HCT116 (cell line): ENCODE data around the gene TENM3. TPM values are rescaled to one million over a fixed set of nuclear protein-coding genes. Genes with fewer than 3 reads are reported as not detected.

Source experiments
- ATAC-seq: fragments of 200-7000 bp; cut with Tn5 transposase; 2 replicates; pipeline ENCODE4 v1.9.1; 2020; ENCODE audit warnings: mild to moderate bottlenecking, moderate library complexity
- BruUV-seq: library from RNA; stranded (reverse); fragments of 400-500 nt; replicated peaks from 2 replicates; lab custom pipeline; 2021; lab: Mats Ljungman, UMichigan
- CTCF ChIA-PET: fragments of 300-600 bp; sonication (Branson Sonifier 250); formaldehyde crosslinking; loops from one replicate; lab custom pipeline; 2021; ENCODE audit warnings: antibody characterized with exemption; lab: Charles Lee
- POLR2A ChIA-PET: fragments of 300-600, 350-600 bp; sonication (Branson Sonifier 250); formaldehyde crosslinking; loops from one replicate; lab custom pipeline; 2021; ENCODE audit warnings: antibody characterized with exemption; lab: Charles Lee
- RAD21 ChIA-PET, 2 experiments: fragments of 300-600 bp; sonication (Branson Sonifier 250); formaldehyde crosslinking; loops; one replicate each; lab custom pipeline; 2023; ENCODE audit warnings: low total read pairs in 2 of 2; ENCODE audit not compliant: uncharacterized antibody in 2 of 2, unreplicated experiment in 2 of 2, low non-redundant PET in 1 of 2; lab: Charles Lee
- DNase-seq: peaks from one replicate; pipeline ENCODE4 v3.0.0-alpha.2; 2010; ENCODE audit warnings: low read depth, low spot score
- H2AFZ ChIP-seq: fragments of 200-600 bp; shearing (Covaris generic), sonication (generic); 2 replicates; pipeline ENCODE4 v1.6.1; 2017; ENCODE audit warnings: low read depth, mixed run types, mixed read lengths, antibody characterized with exemption, low read length; ENCODE audit not compliant: poor library complexity, severe bottlenecking
- H3K27ac ChIP-seq: 2 replicates; pipeline ENCODE4 v1.5.1; 2012; ENCODE audit warnings: low read depth, low read length
- H3K27me3 ChIP-seq: fragments of 200-600 bp; sonication (generic); 2 replicates; pipeline ENCODE4 v1.6.1; 2016; ENCODE audit warnings: mixed run types, low read length, mixed read lengths; ENCODE audit not compliant: insufficient read depth
- H3K36me3 ChIP-seq, 2 experiments: fragments of 200-500 bp in 1 of 2; fragments of 200-600 bp in 1 of 2; sonication (Bioruptor generic) in 1 of 2; sonication (generic) in 1 of 2; 2 replicates each; pipeline versions ENCODE4 v1.5.1 to v1.6.1; 2014 to 2016; ENCODE audit warnings: low read length in 2 of 2, inconsistent platforms in 1 of 2, mixed read lengths in 1 of 2, mixed run types in 1 of 2; ENCODE audit not compliant: insufficient read depth in 2 of 2, control insufficient read depth in 1 of 2
- H3K4me1 ChIP-seq, 2 experiments: fragments of 200-600 bp in 1 of 2; sonication (generic) in 1 of 2; 2 replicates each; pipeline versions ENCODE4 v1.5.1 to v1.6.1; 2012 to 2017; ENCODE audit warnings: low read length in 2 of 2, inconsistent platforms in 1 of 2, mild to moderate bottlenecking in 1 of 2, mixed read lengths in 1 of 2, mixed run types in 1 of 2, moderate library complexity in 1 of 2; ENCODE audit not compliant: insufficient read depth in 2 of 2, control insufficient read depth in 1 of 2
- H3K4me2 ChIP-seq: fragments of 200-600 bp; sonication (generic); 2 replicates; pipeline ENCODE4 v1.6.1; 2017; ENCODE audit warnings: mixed run types, low read length, mixed read lengths
- H3K4me3 ChIP-seq, 2 experiments: fragments of 200-600 bp in 1 of 2; sonication (generic) in 1 of 2; replicated peaks in 1 of 2; 2 replicates each; pipeline ENCODE4 v1.5.1; 2011 to 2016; ENCODE audit warnings: low read length in 2 of 2, control low read depth in 1 of 2, low read depth in 1 of 2, mild to moderate bottlenecking in 1 of 2, mixed read lengths in 1 of 2, mixed run types in 1 of 2
- H3K79me2 ChIP-seq: fragments of 200-600 bp; sonication (generic); 2 replicates; pipeline ENCODE4 v1.6.1; 2017; ENCODE audit warnings: mild to moderate bottlenecking, mixed run types, low read length, moderate library complexity, mixed read lengths; ENCODE audit not compliant: insufficient read depth
- H3K9ac ChIP-seq: fragments of 200-600 bp; sonication (generic); 2 replicates; pipeline ENCODE4 v1.6.1; 2016; ENCODE audit warnings: low read length, mixed read lengths
- H3K9me2 ChIP-seq: fragments of 200-600 bp; sonication (generic), shearing (Covaris generic); 2 replicates; pipeline ENCODE4 v1.6.1; 2017; ENCODE audit warnings: mixed run types, mild to moderate bottlenecking, moderate library complexity; ENCODE audit not compliant: insufficient read depth
- H3K9me3 ChIP-seq, 2 experiments: fragments of 200-500 bp in 1 of 2; fragments of 200-600 bp in 1 of 2; sonication (Bioruptor generic) in 1 of 2; sonication (generic) in 1 of 2; 2 replicates each; pipeline ENCODE4 v1.6.1; 2014 to 2017; ENCODE audit warnings: low read length in 2 of 2, mixed read lengths in 2 of 2, inconsistent platforms in 1 of 2, low read depth in 1 of 2, mild to moderate bottlenecking in 1 of 2, mixed run types in 1 of 2, moderate library complexity in 1 of 2; ENCODE audit not compliant: control insufficient read depth in 1 of 2, insufficient read depth in 1 of 2
- H4K20me1 ChIP-seq: fragments of 200-600 bp; sonication (generic), shearing (Covaris generic); 2 replicates; pipeline ENCODE4 v1.6.1; 2017; ENCODE audit warnings: mixed run types, mild to moderate bottlenecking, moderate library complexity; ENCODE audit not compliant: insufficient read depth
- ATF3 ChIP-seq: IDR thresholded peaks from 2 replicates; pipeline ENCODE4 v1.6.1; 2012
- CEBPB ChIP-seq: IDR thresholded peaks from 2 replicates; pipeline ENCODE4 v1.6.1; 2012; ENCODE audit warnings: low read depth
- CTCF ChIP-seq, 3 experiments: fragments of 200-600 bp in 1 of 3; sonication (generic) in 1 of 3; IDR thresholded peaks in 2 of 3; conservative IDR thresholded peaks in 1 of 3; 2 replicates each; pipeline ENCODE4 v1.5.1; 2012 to 2017; ENCODE audit warnings: low read depth in 2 of 3, low read length in 2 of 3, antibody characterized with exemption in 1 of 3, borderline replicate concordance in 1 of 3, control low read depth in 1 of 3, mild to moderate bottlenecking in 1 of 3, mixed read lengths in 1 of 3, mixed run types in 1 of 3, moderate library complexity in 1 of 3; ENCODE audit not compliant: insufficient read depth in 1 of 3
- EGR1 ChIP-seq: IDR thresholded peaks from 2 replicates; pipeline ENCODE4 v1.6.1; 2012; ENCODE audit warnings: low read depth
- FOSL1 ChIP-seq: IDR thresholded peaks from 2 replicates; pipeline ENCODE4 v1.6.1; 2012; ENCODE audit warnings: low read depth
- JUND ChIP-seq: IDR thresholded peaks from 2 replicates; pipeline ENCODE4 v1.6.1; 2012
- MAX ChIP-seq: IDR thresholded peaks from 2 replicates; pipeline ENCODE4 v1.6.1; 2012
- POLR2AphosphoS5 ChIP-seq: IDR thresholded peaks from 2 replicates; pipeline ENCODE4 v1.6.1; 2011; ENCODE audit warnings: mild to moderate bottlenecking, low read depth, low read length, moderate library complexity
- RAD21 ChIP-seq: IDR thresholded peaks from 2 replicates; pipeline ENCODE4 v1.6.1; 2012; ENCODE audit warnings: low read depth, mild to moderate bottlenecking
- SIN3A ChIP-seq: IDR thresholded peaks from 2 replicates; pipeline ENCODE4 v1.6.1; 2012; ENCODE audit warnings: low read depth
- ZFX ChIP-seq: fragments of 450-650 bp; IDR thresholded peaks from 2 replicates; pipeline ENCODE4 v1.6.1; 2017
- ZNF274 ChIP-seq: fragments of 200-500 bp; sonication (Bioruptor generic); IDR thresholded peaks from 2 replicates; pipeline ENCODE4 v1.6.1; 2014; ENCODE audit warnings: mild to moderate bottlenecking, low read depth, low read length, inconsistent platforms
- intact Hi-C: fragments of 100-400 bp; cut with micrococcal nuclease; formaldehyde crosslinking; loops from 2 replicates; pipeline ENCODE4 v1.10.0; 2022
- total RNA-seq: library from RNA; stranded (reverse); gene quantifications from one replicate; pipeline ENCODE4 v1.2.1, GENCODE V29; 2021; ENCODE audit not compliant: unreplicated experiment

Gene TENM3
- total RNA-seq, 1 experiment from 2014 or later = 0.54 TPM

- H3K27me3 ChIP-seq = no peaks in the 10 kb centered on the region
- TF ChIP-seq EGR1 (no peak), CTCF (IDR thresholded peaks at IDR 0.05 in 2 of 3, conservative IDR thresholded peaks at IDR 0.05 in 1 of 3; ENCODE audit: borderline replicate concordance in 1 of 3, insufficient read depth in 1 of 3, low read depth in 2 of 3, low read length in 2 of 3) (0 out of 6 replicates have a peak, but pooled peaks of 2 of the 3 experiments have one; percentile 4 to 6), ZFX (no peak), FOSL1 (no peak)
- H3K4me1 ChIP-seq = no peaks in the 10 kb centered on the region
- peak; percentile 58; the same call in 1 of the 2 replicates for ATAC-seq
- no peak overlapping the region for H3K4me3 ChIP-seq
- ChIA-PET CTCF (no interaction called here), POLR2A (no interaction called here), RAD21 (no interaction called here)
- H3K4me2 ChIP-seq = no peak overlapping the region
- no peaks in the 10 kb centered on the region for H3K79me2 ChIP-seq
- H3K9me2 ChIP-seq = no peaks in the 10 kb centered on the region
- no peak overlapping the region for H3K9ac ChIP-seq
- no peak overlapping the region for H3K27ac ChIP-seq
- H2AFZ ChIP-seq = no peak overlapping the region
- BruUV-seq = no TSS peak
- DNase-seq = no peak
- no peaks in the 10 kb centered on the region for H4K20me1 ChIP-seq
- no peaks in the 10 kb centered on the region for H3K36me3 ChIP-seq
- H3K9me3 ChIP-seq = no peaks in the 10 kb centered on the region
- intact Hi-C loops = no loop called here
Measured at GRCh38 chr4:182255441-182256190, 12.4 kb downstream of the TENM3 start.

- Histone ChIP-seq H3K4me1 (no peaks in the 10 kb centered on the region), H2AFZ (no peak overlapping the region), H3K4me2 (no peak overlapping the region), H3K27me3 (no peaks in the 10 kb centered on the region), H3K36me3 (no peaks in the 10 kb centered on the region), H3K9me2 (no peaks in the 10 kb centered on the region), H3K79me2 (no peaks in the 10 kb centered on the region), H4K20me1 (no peaks in the 10 kb centered on the region), H3K9me3 (no peaks in the 10 kb centered on the region), H3K9ac (no peak overlapping the region), H3K4me3 (no peak overlapping the region), H3K27ac (no peak overlapping the region)
- BruUV-seq = no TSS peak
- ATAC-seq (no peak), DNase-seq (no peak)
- TF ChIP-seq ATF3 = no peak
- TF ChIP-seq EGR1 = no peak
- no peak for TF ChIP-seq FOSL1
- TF ChIP-seq JUND = no peak
- no peak for TF ChIP-seq CTCF (IDR thresholded peaks at IDR 0.05 in 2 of 3, conservative IDR thresholded peaks at IDR 0.05 in 1 of 3; ENCODE audit: borderline replicate concordance in 1 of 3, insufficient read depth in 1 of 3, low read depth in 2 of 3, low read length in 2 of 3)
- no peak for TF ChIP-seq POLR2AphosphoS5
- TF ChIP-seq RAD21 = no peak
- no peak for TF ChIP-seq ZNF274
- TF ChIP-seq CEBPB = no peak
- no peak for TF ChIP-seq SIN3A
- TF ChIP-seq MAX = no peak
- intact Hi-C loops = no loop called here
- ChIA-PET CTCF (no interaction called here), RAD21 (no interaction called here), POLR2A (no interaction called here)
Measured at GRCh38 chr4:182257016-182257415, 13.8 kb downstream of the TENM3 start.
